A673 (cell line): ENCODE measurements around the gene CPEB2.

ENCODE experiments used
- CTCF ChIP-seq: fragments of 300-800, 200-600 bp; sonication (generic); conservative IDR thresholded peaks from 2 replicates; pipeline ENCODE4 v1.5.1; 2017; ENCODE audit warnings: low read depth, mild to moderate bottlenecking, antibody characterized with exemption, low read length, moderate library complexity, mixed read lengths
- EZH2 ChIP-seq: fragments of 200-600 bp; sonication (generic); IDR thresholded peaks from 2 replicates; pipeline ENCODE4 v1.6.1; 2017; ENCODE audit warnings: borderline replicate concordance, low read depth, mild to moderate bottlenecking, mixed read lengths, antibody characterized with exemption, low read length; ENCODE audit not compliant: poor library complexity, severe bottlenecking

- TF ChIP-seq CTCF, result no peak
- TF ChIP-seq EZH2, result no peak
These were observed 7.8 kb downstream of the CPEB2 start for GRCh38 chr4:15010038-15010585.
